ENCODE measurements around the gene C4orf50.

C4orf50 gene

DNA sequence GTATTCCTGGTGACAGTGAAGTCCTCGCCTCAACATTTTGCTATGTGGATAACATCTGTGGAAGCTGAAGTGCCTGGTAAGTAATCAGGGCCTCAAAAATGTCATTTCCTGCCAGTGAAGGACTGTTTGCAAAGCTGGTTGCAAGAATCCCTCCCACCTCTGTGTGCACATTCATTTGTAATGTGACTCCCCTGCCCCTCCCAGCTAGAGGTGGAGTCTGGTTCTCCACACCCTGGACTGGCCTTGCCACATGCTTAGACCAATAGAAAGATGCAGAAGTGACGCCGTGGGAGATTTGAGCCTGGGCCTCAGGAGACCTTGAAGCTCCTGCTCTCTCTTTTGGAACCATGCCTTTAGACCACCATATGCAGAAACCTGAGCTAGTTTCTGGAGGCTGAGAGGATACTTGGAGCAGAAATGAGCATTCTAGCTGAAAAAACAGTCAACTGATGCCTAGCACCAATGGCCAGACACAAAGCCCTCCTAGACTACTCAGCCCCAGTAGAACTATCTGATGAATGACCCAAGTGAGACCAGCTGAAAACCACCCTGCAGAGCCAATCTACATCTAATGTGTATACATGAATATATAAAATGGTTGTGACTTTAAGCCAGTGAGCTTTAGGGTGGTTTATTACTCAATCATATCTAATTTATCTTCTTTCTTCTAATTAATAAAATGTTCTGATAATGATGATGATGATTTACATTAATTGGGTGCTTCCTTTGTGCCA lies 77.6 kb downstream of the C4orf50 start:
- Histone ChIP-seq H3K27me3 (ENCODE audit: control insufficient read depth, insufficient read depth, low read length, poor library complexity, severe bottlenecking) (no peaks in the 10 kb centered on the region), H3K9me3 (ENCODE audit: control insufficient read depth, low read length) (no peaks in the 10 kb centered on the region), H3K27ac (ENCODE audit: insufficient read depth, low read depth, low read length, poor library complexity, severe bottlenecking) (no peak overlapping the region), H3K36me3 (ENCODE audit: control insufficient read depth, insufficient read depth, low read length) (no peaks in the 10 kb centered on the region), H3K4me3 (ENCODE audit: insufficient read depth, low read depth, low read length) (no peak overlapping the region), H3K4me1 (ENCODE audit: control insufficient read depth, insufficient read depth, low read length) (peaks cover 7% of the 10 kb centered on the region)
- WGBS, 2 experiments = 70 to 78% methylated on average over 3 of the region's 3 CpGs

DNA sequence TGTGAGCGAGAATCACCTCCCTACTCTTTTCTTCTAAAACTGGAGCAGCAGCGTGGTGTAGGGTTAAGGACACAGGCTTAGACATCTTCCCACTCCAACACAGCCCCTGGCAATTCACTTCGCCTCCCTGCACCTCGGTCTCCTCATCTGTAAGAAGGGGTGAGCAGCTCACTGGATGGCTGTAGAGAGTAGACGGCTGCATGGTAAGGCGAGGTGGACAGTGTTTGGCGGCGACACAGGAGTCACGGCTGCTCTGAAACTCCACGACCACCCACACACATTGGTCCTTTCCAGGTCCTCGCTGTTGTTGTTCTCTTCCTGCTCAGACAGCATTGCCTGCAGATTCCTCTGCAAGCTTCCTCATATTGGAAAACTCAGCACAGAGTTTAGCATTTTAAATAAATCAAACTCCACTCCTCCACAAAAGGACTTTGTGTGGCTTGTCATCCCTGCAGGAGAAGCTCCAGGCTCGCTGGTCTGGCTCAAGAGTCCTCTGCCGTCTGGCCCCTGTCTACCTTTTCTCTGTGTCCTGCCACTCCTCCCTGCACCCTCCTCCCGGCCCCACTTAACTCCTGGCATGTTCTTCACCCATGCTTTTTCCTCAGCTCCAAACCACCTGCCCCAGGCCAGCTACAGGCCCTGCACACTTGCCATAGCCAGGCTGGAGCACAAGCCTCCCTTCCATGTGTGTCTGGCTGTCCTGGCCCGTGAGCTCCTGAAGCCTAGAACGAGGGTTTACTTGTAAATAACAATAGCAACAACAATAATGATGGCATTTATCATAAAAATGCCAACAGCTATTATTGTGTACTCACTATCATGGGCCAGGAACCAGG lies 84.0 kb downstream of the C4orf50 start:
- Histone ChIP-seq H3K36me3 (ENCODE audit: control insufficient read depth, insufficient read depth, low read length) (no peaks in the 10 kb centered on the region), H3K27ac (ENCODE audit: insufficient read depth, low read depth, low read length, poor library complexity, severe bottlenecking) (no peak overlapping the region), H3K9me3 (ENCODE audit: control insufficient read depth, low read length) (no peaks in the 10 kb centered on the region), H3K27me3 (ENCODE audit: control insufficient read depth, insufficient read depth, low read length, poor library complexity, severe bottlenecking) (peaks cover 13% of the 10 kb centered on the region), H3K4me3 (ENCODE audit: insufficient read depth, low read depth, low read length) (no peak overlapping the region), H3K4me1 (ENCODE audit: control insufficient read depth, insufficient read depth, low read length) (no peaks in the 10 kb centered on the region)
- 87 to 91% methylated on average over 15 to 16 of the region's 16 CpGs for WGBS, 2 experiments

DNA sequence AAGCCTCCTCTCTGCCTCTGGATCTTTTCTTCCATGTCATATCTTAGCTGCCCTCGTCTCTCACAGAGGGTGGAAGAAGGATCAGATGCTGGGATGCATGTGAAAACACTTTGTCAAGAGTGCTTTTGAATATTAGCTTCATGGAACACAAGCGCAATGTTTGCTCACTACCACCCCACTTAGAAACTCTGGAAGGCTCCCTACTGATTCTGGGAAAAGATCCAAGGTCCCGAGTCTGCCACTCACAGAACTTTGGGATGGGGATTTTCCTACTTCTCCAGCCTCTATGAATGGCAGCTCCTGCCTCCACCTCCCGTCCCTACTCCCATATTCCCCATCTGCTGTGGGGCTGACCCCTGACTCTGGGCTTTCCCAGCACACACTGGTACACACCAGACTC lies 85.1 kb downstream of the C4orf50 start:
- no peaks in the 10 kb centered on the region for H3K36me3 ChIP-seq (ENCODE audit: control insufficient read depth, insufficient read depth, low read length)
- no peak overlapping the region for H3K27ac ChIP-seq (ENCODE audit: insufficient read depth, low read depth, low read length, poor library complexity, severe bottlenecking)
- 72 to 79% methylated on average over 4 of the region's 4 CpGs for WGBS, 2 experiments
- no peak overlapping the region for H3K4me3 ChIP-seq (ENCODE audit: insufficient read depth, low read depth, low read length)
- H3K9me3 ChIP-seq (ENCODE audit: control insufficient read depth, low read length) = no peaks in the 10 kb centered on the region
- peaks cover 13% of the 10 kb centered on the region for H3K27me3 ChIP-seq (ENCODE audit: control insufficient read depth, insufficient read depth, low read length, poor library complexity, severe bottlenecking)
- H3K4me1 ChIP-seq (ENCODE audit: control insufficient read depth, insufficient read depth, low read length) = no peaks in the 10 kb centered on the region

DNA sequence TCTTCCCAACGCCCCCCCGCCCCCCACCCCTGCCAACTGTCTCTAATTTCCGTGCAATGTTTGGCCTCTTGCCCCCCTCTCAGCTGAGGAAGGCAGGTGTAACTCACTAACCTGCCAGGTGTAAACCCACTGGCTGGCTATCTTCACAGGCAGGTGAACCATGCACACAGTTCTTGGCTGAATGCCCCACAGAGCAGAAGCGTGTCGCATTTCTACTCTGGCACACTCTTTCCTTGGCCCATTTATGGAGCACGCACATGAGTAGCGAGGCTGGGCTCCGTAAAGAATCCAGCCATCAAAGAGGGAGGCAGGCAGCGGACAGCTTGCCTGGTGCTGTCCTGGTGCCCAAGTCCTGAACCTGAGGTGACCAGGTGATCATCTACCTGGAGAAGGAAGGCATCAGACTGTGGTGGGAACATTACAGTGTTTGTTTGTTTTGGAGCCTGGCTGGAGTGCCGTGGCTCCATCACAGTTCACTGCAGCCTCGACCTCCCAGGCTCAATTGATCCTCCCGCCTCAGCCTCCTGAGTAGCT lies 86.1 kb downstream of the C4orf50 start:
- Histone ChIP-seq H3K36me3 (ENCODE audit: control insufficient read depth, insufficient read depth, low read length) (no peaks in the 10 kb centered on the region), H3K4me1 (ENCODE audit: control insufficient read depth, insufficient read depth, low read length) (no peaks in the 10 kb centered on the region), H3K27ac (ENCODE audit: insufficient read depth, low read depth, low read length, poor library complexity, severe bottlenecking) (no peak overlapping the region), H3K27me3 (ENCODE audit: control insufficient read depth, insufficient read depth, low read length, poor library complexity, severe bottlenecking) (peaks cover 13% of the 10 kb centered on the region), H3K9me3 (ENCODE audit: control insufficient read depth, low read length) (no peaks in the 10 kb centered on the region), H3K4me3 (ENCODE audit: insufficient read depth, low read depth, low read length) (no peak overlapping the region)
- 80 to 82% methylated on average over 12 of the region's 12 CpGs for WGBS, 2 experiments

DNA sequence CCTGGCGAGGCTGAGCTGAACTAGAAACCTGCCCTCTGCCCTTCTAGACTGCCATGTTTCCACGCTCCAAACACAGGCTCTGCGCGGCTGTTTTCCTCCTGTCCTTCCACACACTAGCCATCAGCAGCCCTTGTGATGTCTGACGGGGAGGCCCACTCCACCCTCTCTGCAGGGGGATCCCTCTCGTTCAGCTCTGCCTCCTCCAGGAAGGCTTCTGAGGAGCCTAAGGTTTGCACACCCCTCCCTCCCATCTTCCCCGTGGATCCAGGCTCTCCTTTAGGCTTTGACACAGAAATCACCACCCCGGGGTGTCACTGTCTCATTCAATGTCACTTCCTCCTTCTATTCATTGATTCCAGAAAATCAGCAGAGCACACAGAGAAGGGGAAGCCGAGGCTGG lies 86.7 kb downstream of the C4orf50 start:
- Histone ChIP-seq H3K27ac (ENCODE audit: insufficient read depth, low read depth, low read length, poor library complexity, severe bottlenecking) (no peak overlapping the region), H3K9me3 (ENCODE audit: control insufficient read depth, low read length) (no peaks in the 10 kb centered on the region), H3K4me3 (ENCODE audit: insufficient read depth, low read depth, low read length) (no peak overlapping the region), H3K27me3 (ENCODE audit: control insufficient read depth, insufficient read depth, low read length, poor library complexity, severe bottlenecking) (peaks cover 13% of the 10 kb centered on the region), H3K36me3 (ENCODE audit: control insufficient read depth, insufficient read depth, low read length) (no peaks in the 10 kb centered on the region), H3K4me1 (ENCODE audit: control insufficient read depth, insufficient read depth, low read length) (no peaks in the 10 kb centered on the region)
- 53 to 55% methylated on average over 9 of the region's 9 CpGs for WGBS, 2 experiments

DNA sequence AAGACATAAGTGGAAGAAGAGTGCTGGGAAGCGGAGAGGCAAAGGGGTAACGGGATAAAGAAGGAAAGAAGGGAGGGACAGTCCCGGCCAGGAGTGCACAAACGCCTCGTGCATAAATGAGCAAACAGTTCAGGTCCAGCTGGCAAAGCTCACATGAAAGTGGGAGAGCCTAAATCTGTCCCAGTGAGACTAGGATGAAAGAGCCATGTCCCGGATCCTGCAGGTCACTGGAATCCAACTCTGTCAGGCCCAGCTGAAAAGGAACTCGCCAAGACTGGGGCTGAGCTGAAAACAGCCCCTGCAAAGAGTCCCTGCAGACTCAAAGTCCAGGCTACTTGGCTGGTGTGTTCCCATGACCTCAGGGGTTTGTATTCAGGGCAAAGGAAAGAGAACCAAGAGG lies 87.4 kb downstream of the C4orf50 start:
- Histone ChIP-seq H3K27me3 (ENCODE audit: control insufficient read depth, insufficient read depth, low read length, poor library complexity, severe bottlenecking) (peaks cover 13% of the 10 kb centered on the region), H3K4me1 (ENCODE audit: control insufficient read depth, insufficient read depth, low read length) (no peaks in the 10 kb centered on the region), H3K9me3 (ENCODE audit: control insufficient read depth, low read length) (no peaks in the 10 kb centered on the region), H3K27ac (ENCODE audit: insufficient read depth, low read depth, low read length, poor library complexity, severe bottlenecking) (no peak overlapping the region), H3K4me3 (ENCODE audit: insufficient read depth, low read depth, low read length) (no peak overlapping the region), H3K36me3 (ENCODE audit: control insufficient read depth, insufficient read depth, low read length) (no peaks in the 10 kb centered on the region)
- 86% methylated on average over 7 of the region's 7 CpGs for WGBS, 2 experiments

DNA sequence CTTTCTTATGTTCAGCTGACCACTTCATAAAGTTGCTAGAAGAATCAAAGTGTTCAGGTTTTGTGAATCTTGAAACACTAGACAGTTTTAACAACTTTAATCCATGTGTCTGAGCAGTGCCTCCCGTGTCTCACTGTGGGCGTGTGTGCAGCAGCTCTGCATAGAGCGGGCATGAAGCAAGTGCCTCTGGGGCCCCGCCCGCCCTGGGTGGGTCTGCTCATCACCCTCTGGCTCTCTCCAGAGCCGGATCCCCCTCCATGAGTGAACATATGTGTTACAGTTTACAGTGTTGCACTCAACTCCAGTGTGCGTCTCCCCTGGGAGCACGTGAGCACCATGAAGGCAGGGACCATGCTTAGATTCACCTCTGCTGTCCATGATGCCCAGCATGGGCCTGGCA lies 87.8 kb downstream of the C4orf50 start:
- WGBS, 2 experiments = 94 to 96% methylated on average over 8 of the region's 8 CpGs

DNA sequence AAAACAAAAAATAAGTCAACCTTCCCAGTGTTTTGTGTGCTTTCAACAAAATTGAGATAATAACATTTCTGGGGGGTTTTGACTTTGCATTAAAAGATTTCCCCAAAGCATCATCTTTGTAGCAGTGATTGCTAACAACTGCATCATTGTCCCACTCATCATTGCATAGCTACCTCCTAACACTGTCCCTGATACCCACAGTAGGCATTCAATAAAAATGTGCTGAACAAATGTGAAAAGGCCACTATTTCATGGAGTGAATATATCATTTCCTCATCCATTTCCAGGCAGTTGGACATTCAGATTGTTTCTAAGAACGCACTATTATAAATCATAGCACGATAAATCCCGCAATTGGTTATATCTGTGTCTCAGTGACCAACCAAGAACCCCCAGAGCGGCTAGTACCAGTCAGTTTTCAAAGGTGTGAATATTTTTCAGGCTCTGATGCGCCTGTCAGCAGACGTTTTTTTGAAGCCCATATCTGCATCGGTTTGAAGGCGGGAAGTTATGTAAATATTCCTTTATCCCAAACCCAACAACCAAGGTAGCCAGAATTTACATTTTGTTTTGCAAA lies 89.3 kb downstream of the C4orf50 start:
- H3K4me1 ChIP-seq (ENCODE audit: control insufficient read depth, insufficient read depth, low read length) = peaks cover 8% of the 10 kb centered on the region
- H3K27me3 ChIP-seq (ENCODE audit: control insufficient read depth, insufficient read depth, low read length, poor library complexity, severe bottlenecking) = peaks cover 10% of the 10 kb centered on the region
- H3K9me3 ChIP-seq (ENCODE audit: control insufficient read depth, low read length) = no peaks in the 10 kb centered on the region
- no peak overlapping the region for H3K27ac ChIP-seq (ENCODE audit: insufficient read depth, low read depth, low read length, poor library complexity, severe bottlenecking)
- no peak overlapping the region for H3K4me3 ChIP-seq (ENCODE audit: insufficient read depth, low read depth, low read length)
- H3K36me3 ChIP-seq (ENCODE audit: control insufficient read depth, insufficient read depth, low read length) = no peaks in the 10 kb centered on the region
- WGBS, 2 experiments = 87 to 88% methylated on average over 8 of the region's 8 CpGs

More for the DNA sequence above, 87.8 kb downstream of the C4orf50 start:
- no peaks in the 10 kb centered on the region for H3K9me3 ChIP-seq (ENCODE audit: control insufficient read depth, low read length)
- H3K4me1 ChIP-seq (ENCODE audit: control insufficient read depth, insufficient read depth, low read length) = peaks cover 3% of the 10 kb centered on the region
- peaks cover 13% of the 10 kb centered on the region for H3K27me3 ChIP-seq (ENCODE audit: control insufficient read depth, insufficient read depth, low read length, poor library complexity, severe bottlenecking)
- no peaks in the 10 kb centered on the region for H3K36me3 ChIP-seq (ENCODE audit: control insufficient read depth, insufficient read depth, low read length)
- no peak overlapping the region for H3K4me3 ChIP-seq (ENCODE audit: insufficient read depth, low read depth, low read length)
- H3K27ac ChIP-seq (ENCODE audit: insufficient read depth, low read depth, low read length, poor library complexity, severe bottlenecking) = no peak overlapping the region

DNA sequence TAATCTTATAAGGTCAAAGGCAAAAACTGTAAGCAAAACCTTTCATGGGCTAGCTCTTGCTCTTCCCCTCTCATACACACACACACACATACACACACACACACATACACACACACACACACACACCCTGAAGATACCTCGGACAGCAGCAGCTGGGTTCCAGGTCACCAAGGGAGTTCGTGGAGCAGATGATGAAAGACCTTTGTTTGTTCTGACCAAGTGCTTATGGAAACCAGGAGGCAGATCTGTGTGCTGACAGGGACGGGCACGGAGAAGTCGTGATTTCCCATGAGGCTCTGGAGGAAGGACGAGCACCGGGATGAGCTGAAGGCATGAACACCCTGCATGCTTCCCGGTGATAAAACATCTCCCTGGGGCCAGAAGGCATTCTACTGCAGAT lies 90.0 kb downstream of the C4orf50 start:
- Histone ChIP-seq H3K9me3 (ENCODE audit: control insufficient read depth, low read length) (no peaks in the 10 kb centered on the region), H3K36me3 (ENCODE audit: control insufficient read depth, insufficient read depth, low read length) (no peaks in the 10 kb centered on the region), H3K4me3 (ENCODE audit: insufficient read depth, low read depth, low read length) (no peak overlapping the region), H3K4me1 (ENCODE audit: control insufficient read depth, insufficient read depth, low read length) (peaks cover 8% of the 10 kb centered on the region), H3K27ac (ENCODE audit: insufficient read depth, low read depth, low read length, poor library complexity, severe bottlenecking) (no peak overlapping the region), H3K27me3 (ENCODE audit: control insufficient read depth, insufficient read depth, low read length, poor library complexity, severe bottlenecking) (peaks cover 5% of the 10 kb centered on the region)
- WGBS, 2 experiments = 87% methylated on average over 8 of the region's 8 CpGs

DNA sequence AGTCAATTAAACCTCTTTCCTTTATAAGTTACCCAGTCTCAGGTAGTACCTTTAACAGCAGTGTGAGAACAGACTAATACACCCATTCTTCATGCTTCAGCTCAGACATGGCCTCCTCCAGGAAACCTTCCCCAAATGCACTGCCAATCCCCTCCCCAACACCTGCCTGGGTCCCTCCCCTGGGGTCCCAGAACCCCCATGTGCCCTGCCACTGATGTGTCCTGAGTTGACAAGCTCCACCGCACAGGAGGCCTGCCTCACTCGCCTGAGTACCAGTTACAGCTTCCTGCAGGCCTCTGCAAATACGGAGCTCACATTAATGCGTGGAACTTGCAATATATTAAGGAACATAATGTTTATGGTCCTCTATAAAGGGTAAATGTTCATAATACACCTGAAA lies 90.5 kb downstream of the C4orf50 start:
- H3K4me1 ChIP-seq (ENCODE audit: control insufficient read depth, insufficient read depth, low read length) = peaks cover 8% of the 10 kb centered on the region
- H3K27me3 ChIP-seq (ENCODE audit: control insufficient read depth, insufficient read depth, low read length, poor library complexity, severe bottlenecking) = peaks cover 5% of the 10 kb centered on the region
- no peak overlapping the region for H3K4me3 ChIP-seq (ENCODE audit: insufficient read depth, low read depth, low read length)
- no peaks in the 10 kb centered on the region for H3K9me3 ChIP-seq (ENCODE audit: control insufficient read depth, low read length)
- 81 to 88% methylated on average over 4 of the region's 4 CpGs for WGBS, 2 experiments
- H3K36me3 ChIP-seq (ENCODE audit: control insufficient read depth, insufficient read depth, low read length) = no peaks in the 10 kb centered on the region
- H3K27ac ChIP-seq (ENCODE audit: insufficient read depth, low read depth, low read length, poor library complexity, severe bottlenecking) = no peak overlapping the region

Measured in ectodermal cell (in vitro differentiated cells).